Upper lobe of left lung (tissue), 4 donors: Measurements from ENCODE around the gene RAB3D.

Source experiments
- EP300 ChIP-seq, 4 donors: sonication (generic); formaldehyde crosslinking; IDR thresholded peaks; one replicate each; pipeline ENCODE4 v1.5.1; 2017; ENCODE audit warnings: antibody characterized with exemption in 4 of 4, control low read depth in 2 of 4
- POLR2A ChIP-seq, 4 donors: fragments of 450-650 bp; IDR thresholded peaks; one replicate each; pipeline ENCODE4 v1.5.1; 2016 to 2017; ENCODE audit warnings: antibody characterized with exemption in 4 of 4, mild to moderate bottlenecking in 2 of 4
- POLR2AphosphoS5 ChIP-seq, 2 donors: sonication (generic); formaldehyde crosslinking; IDR thresholded peaks; one replicate each; pipeline ENCODE4 v1.5.1; 2017; ENCODE audit warnings: antibody characterized with exemption in 2 of 2
- TF ChIP-seq, protein P1 (sequence below), 6 experiments: fragments of 450-650 bp in 4 of 6; fragments of 200-600 bp in 2 of 6; sonication (generic) in 2 of 6; IDR thresholded peaks; one replicate each; pipeline ENCODE4 v1.5.1; 2016 to 2019; ENCODE audit warnings: antibody characterized with exemption in 6 of 6

DNA sequence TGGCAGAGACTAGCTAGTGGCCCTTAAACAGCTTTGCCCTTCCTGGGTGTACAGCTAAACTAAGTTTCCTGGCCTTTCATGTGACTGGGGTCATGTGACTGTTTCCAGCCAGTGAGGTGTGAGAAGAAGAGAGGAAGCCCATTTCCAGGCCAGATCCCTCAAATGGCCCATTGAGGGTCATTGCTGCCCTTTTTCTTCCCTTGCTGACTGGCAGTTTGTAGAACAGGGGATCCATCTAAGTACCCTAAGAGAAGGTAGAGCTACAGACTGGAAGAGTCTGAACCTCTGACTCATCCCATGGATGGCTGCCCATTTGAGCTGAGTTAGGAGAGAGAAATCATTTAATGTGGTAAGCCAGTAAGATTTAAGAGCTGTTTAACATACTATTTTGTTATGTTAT lies 37.8 kb upstream of the RAB3D start:
- TF ChIP-seq, protein P1, sequence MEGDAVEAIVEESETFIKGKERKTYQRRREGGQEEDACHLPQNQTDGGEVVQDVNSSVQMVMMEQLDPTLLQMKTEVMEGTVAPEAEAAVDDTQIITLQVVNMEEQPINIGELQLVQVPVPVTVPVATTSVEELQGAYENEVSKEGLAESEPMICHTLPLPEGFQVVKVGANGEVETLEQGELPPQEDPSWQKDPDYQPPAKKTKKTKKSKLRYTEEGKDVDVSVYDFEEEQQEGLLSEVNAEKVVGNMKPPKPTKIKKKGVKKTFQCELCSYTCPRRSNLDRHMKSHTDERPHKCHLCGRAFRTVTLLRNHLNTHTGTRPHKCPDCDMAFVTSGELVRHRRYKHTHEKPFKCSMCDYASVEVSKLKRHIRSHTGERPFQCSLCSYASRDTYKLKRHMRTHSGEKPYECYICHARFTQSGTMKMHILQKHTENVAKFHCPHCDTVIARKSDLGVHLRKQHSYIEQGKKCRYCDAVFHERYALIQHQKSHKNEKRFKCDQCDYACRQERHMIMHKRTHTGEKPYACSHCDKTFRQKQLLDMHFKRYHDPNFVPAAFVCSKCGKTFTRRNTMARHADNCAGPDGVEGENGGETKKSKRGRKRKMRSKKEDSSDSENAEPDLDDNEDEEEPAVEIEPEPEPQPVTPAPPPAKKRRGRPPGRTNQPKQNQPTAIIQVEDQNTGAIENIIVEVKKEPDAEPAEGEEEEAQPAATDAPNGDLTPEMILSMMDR (IDR thresholded peaks at IDR 0.05) = no peak
- TF ChIP-seq POLR2A (IDR thresholded peaks at IDR 0.05) (no peak), POLR2AphosphoS5 (IDR thresholded peaks at IDR 0.05) (no peak), EP300 (IDR thresholded peaks at IDR 0.05) (no peak)
